HG02642 (cell line): ENCODE measurements around the gene ST3GAL3.

Source experiments
- ATAC-seq: cut with Tn5 transposase; IDR thresholded peaks from one replicate; pipeline ENCODE4 v1.9.1; 2021; ENCODE audit warnings: mild to moderate bottlenecking; ENCODE audit not compliant: unreplicated experiment, poor library complexity

The ST3GAL3 gene

GRCh38 chr1:43952731-43953346, 245.5 kb downstream of the ST3GAL3 start:
- no peak for ATAC-seq

DNA sequence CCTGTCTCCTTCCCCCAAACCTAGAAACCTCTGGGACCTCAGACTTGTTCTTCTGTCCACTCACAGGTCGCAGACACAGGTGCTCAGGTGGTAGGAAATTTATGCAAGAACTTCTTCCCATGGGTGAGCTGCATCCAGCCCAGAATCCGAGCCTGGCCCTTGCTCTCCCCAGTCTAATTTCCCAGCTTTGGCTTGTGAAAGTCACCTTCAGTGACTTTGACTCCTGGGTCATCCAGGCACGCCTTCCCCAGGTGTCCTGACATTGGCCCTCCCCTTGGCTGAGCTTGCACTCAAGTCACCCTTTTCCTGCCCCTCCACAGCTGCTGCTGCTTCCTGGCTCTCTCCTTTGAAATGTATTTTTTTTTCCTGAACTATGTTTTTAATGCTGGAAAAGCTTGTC, 246.0 kb downstream of the ST3GAL3 start:
- ATAC-seq = no peak

DNA sequence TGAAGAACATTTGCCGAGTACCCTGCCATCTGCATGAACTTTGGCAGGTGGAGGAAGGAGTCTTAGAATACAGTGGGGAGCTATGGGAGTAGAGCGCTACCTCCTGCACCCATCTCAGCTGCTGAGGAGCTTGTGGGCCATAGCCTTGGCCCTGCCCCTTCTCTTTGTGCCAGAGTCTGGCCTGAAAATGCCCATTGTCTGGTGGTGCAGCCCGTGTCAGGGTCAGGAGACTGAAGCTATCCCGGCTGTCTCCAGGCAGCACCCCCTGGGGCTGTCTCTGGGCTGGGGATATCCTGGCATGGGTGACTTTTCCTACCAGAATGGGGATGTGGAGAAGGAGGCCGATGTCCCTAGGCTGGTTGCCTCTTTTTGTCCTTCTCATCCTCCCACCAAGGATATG, 246.7 kb downstream of the ST3GAL3 start:
- no peak for ATAC-seq

GRCh38 chr1:43956234-43956633, 248.9 kb downstream of the ST3GAL3 start:
- ATAC-seq = no peak

DNA sequence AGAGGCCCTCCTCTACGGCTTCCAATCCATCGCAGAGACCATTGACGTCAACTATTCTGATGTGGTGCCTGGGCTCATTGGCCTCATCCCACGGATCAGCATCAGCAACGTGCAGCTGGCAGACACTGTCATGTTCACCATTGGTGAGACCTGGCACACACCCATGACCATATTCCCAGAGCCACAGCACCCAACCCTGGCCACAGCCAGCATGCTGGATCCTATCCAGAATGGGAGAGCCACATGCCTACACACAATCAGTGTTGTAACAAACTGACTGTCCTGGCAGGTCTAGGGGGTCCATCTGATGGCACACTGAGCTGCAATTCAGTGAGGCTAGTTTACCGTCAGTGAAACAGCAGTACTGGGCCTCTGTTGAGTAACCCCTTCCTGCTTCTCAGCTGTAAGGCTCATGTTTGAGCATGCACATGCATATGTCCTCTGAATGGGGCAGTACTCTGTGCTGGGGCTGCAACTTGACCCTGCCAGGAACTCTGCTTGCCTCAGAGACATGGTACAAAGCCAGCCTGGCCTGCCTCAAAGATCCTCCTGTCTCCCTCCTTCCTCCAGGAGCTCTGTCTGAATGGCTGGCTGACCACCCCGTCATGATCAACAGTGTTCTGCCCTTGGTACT, 250.2 kb downstream of the ST3GAL3 start:
- no peak for ATAC-seq

DNA sequence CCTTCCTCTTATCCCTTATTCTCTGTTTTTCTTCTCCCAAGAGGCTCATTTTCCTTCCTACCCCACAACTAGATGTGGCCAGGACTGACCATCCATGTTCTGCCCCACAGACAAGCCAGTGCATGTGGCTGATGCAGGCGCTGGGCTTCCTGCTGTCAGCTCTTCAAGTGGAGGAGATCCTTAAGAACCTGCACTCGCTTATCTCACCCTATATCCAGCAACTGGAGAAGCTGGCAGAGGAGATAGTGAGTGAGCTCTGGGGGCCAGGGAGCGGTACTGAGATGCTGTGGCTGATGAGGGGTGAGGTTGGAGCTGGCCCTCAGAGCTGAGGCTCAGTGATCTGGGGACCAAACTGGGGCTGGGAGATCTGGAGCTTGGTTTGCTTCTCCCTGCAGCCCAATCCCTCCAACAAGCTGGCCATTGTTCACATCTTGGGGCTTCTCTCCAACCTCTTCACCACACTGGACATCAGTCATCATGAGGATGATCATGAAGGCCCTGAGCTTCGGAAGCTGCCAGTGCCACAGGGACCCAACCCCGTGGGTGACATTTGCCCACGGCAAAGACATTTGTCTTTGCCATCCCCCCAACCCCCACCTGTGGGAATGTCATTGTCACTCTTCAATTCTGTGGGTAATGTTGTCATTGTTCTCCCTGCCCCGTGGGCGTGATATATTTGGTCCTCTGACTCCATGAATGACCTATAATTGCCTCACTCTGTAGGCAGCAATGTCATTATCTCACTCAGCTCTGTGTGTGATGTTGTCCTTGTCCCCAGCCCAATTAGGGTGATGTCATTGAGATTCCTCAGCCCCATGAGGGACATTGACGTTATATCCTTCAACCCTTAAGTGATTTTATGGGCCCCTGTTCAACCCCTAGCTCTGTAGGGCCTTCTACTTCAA, 251.3 kb downstream of the ST3GAL3 start:
- no peak for ATAC-seq

DNA sequence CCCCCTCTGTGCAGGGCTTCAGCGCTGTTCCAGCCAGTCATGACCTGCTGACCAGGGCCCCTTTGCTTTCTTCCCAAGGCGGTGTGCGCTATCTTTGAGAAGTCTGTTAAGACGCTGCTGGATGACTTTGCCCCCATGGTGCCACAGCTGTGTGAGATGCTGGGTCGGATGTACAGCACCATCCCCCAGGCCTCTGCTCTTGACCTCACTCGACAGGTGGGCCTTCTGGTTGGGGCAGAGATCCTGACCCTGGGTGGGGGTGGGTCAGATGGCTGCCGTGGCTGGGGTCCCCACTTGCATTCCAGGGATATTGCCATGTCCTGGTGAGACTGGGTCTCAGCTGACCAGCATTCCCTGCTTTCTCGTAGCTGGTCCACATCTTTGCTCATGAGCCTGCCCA, 253.5 kb downstream of the ST3GAL3 start:
- ATAC-seq = no peak

DNA sequence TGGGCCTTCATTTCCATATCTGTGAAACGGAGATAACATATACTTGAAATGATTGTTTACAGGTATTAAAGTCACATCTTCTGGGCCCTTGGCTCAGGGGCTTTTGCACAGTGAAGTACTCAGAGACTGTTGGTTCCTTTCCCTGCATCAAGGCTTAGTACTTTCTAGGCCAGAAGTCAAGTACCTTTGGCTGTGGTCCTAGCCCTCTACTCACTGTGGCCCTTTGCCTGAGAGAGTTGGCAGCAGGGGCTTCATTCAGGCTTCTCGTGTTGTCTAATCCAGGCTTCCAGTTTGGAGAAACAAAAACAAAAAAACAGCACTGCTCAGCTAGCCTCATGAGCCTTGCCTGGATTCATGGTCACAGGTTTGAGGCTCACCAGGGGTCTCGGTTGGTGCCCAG, 254.4 kb downstream of the ST3GAL3 start:
- no peak for ATAC-seq

- ATAC-seq = no peak
These were observed 255.0 kb downstream of the ST3GAL3 start for GRCh38 chr1:43962324-43962723.

DNA sequence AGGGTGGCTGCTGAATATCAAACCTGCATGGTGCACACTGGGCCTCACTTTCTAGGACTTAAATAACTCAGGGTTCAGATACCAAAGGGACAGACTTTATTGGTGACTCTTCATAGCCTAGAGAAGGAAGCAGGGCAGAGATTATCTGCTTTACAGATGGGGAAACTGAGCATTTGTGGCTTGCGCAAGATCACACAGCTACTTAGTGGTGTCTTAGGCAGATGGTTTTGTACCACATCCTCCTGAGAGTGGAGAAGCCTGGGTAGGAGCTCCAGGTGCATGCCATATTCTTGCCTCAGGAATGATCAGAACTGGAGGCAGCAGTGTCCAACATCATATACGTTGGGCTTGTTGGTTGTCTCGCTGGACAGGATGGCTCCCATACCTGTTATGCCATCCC, 255.7 kb downstream of the ST3GAL3 start:
- ATAC-seq = no peak

GRCh38 chr1:43963890-43964289, 256.6 kb downstream of the ST3GAL3 start:
- ATAC-seq = no peak

DNA sequence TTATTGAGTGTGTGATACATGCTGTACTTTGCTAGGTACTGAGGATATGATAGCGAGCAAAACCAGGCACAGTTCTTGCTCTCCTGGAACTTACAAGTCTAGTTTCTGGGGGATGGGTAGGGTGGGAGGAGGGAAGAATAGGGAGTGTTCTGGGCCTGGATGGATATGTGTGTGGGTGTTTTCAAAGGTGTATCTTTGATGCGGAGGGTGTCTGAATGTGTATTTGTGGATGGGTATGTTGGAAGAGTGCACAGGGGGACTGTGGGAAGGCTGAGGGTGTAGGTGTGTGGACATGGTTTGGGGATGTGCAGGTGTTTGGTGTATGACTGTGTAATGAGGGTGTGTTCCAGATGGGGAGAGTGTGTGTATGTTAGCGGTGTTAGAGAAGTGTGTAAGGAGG, 258.0 kb downstream of the ST3GAL3 start:
- ATAC-seq = no peak

- ATAC-seq = no peak
These were observed 261.1 kb downstream of the ST3GAL3 start for GRCh38 chr1:43968348-43968948.

DNA sequence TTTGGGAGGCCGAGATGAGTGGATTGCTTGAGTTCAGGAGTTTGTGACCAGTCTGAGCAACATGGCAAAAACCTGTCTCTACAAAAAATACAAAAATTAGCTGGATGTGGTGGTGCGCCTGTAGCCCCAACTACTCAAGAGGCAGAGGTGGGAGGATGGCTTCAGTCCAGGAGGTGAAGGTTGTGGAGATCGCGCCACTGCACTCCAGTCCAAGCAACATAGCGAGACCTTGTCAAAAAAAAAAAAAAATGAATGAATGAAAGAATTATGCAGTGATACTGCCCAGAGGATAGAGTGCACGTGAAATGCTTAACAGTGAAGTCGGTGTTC, 262.0 kb downstream of the ST3GAL3 start:
- peak; percentile 2 for ATAC-seq

DNA sequence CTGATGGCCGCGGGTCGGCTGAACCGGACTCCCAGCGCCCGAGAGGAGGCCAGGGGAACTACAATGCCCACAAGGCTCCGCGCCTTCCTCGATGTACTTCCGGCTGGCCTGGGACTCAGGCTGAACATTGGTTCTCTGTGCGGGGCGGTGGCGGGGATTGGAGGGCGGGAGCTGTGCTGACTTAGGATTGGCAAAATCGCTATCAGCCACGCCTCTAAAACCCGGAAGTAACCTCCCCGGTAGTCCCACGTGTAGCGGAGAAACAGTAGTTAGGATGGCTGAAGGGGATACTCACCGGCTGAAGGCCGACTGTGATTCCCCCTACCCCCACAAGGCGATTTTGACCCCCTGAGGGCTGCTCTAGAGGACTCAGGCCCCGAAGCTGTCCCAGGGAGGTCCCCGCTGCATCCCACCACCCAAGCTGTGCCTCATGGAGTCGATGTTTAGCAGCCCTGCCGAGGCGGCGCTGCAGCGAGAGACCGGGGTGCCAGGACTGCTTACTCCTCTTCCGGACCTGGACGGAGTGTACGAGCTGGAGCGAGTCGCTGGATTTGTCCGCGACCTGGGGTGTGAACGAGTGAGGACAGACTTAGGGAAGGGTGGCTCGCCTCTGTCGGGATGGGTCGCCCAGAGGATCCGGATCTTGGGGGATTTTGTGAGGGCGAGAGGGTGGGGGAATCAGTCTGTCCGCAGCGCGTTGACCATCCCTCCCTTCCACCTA, 262.6 kb downstream of the ST3GAL3 start, which contains the start of gene DPH2:
Gene DPH2 (plus strand): TSS at position 265 of the 721 bp plus-strand sequence. CDS start 166 bp downstream, at position 431.
- peak; percentile 81 for ATAC-seq

- no peak for ATAC-seq
These were observed 263.2 kb downstream of the ST3GAL3 start for GRCh38 chr1:43970502-43970901.

GRCh38 chr1:43970911-43971310, 263.6 kb downstream of the ST3GAL3 start:
- no peak for ATAC-seq

DNA sequence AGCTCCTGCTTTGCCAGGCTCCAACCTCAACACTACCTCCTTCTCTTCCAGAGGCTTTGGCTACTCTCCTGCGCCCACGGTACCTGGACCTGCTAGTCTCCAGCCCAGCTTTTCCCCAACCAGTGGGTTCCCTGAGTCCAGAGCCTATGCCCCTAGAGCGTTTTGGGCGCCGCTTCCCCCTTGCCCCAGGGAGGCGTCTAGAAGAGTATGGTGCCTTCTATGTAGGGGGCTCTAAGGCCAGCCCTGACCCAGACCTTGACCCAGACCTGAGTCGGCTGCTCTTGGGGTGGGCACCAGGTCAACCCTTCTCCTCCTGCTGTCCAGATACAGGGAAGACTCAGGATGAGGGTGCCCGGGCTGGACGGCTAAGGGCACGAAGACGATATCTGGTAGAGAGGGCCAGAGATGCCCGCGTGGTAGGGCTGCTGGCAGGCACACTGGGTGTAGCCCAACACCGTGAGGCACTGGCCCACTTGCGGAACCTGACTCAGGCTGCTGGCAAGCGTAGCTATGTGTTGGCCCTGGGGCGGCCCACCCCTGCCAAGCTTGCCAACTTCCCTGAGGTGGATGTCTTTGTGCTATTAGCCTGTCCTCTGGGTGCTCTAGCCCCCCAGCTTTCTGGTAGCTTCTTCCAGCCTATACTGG, 264.1 kb downstream of the ST3GAL3 start:
- ATAC-seq = no peak

DNA sequence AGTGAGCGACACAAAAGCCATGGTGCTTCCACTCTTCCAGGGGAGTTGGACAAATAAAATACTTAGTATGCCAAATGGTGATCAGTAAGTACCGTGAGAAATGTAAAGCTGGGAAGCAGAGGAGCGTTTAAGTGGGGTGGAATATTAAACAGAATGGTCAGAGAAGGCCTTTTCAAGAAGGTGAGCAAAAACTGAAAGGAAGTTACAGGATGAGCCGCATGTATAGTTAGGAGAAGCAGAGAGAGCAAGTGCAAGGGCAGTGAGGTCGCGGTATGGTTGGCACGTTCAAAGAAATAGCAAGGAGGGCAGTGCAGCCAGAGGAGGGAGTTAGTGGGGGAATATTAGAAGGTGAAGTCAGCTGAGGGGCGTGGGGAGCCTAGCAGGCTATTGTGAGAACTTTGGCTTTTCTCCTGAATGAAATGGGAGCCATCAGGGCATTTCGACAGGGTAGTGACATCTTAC, 266.7 kb downstream of the ST3GAL3 start:
- no peak for ATAC-seq
